GM12801 (cell line): ENCODE measurements around the gene FANCG.

Experiments used
- CTCF ChIP-seq: IDR thresholded peaks from one replicate; pipeline ENCODE4 v1.5.1; 2011; ENCODE audit warnings: control low read depth; ENCODE audit not compliant: insufficient read length; ENCODE audit errors: extremely low read depth

Gene FANCG

GRCh38 chr9:35069020-35069419, 10.7 kb downstream of the FANCG start:
- TF ChIP-seq CTCF = no peak

GRCh38 chr9:35067056-35067455, 12.7 kb downstream of the FANCG start:
- TF ChIP-seq CTCF = no peak

GRCh38 chr9:35060548-35061207, 19.1 kb downstream of the FANCG start:
- TF ChIP-seq CTCF = no peak

GRCh38 chr9:35059438-35059837, 20.3 kb downstream of the FANCG start:
- TF ChIP-seq CTCF = no peak

- TF ChIP-seq CTCF = no peak
Measured at GRCh38 chr9:35057271-35057620, 22.5 kb downstream of the FANCG start.

- no peak for TF ChIP-seq CTCF
Measured at GRCh38 chr9:35056571-35057270, 23.0 kb downstream of the FANCG start.

GRCh38 chr9:35054871-35055644, 24.7 kb downstream of the FANCG start:
- TF ChIP-seq CTCF = no peak
